Prostate gland (tissue), 2 donors: ENCODE data around the gene NOL9.

ENCODE experiments used
- POLR2A ChIP-seq: fragments of 450-650 bp; IDR thresholded peaks from one replicate; pipeline ENCODE4 v1.6.1; 2016; ENCODE audit warnings: antibody characterized with exemption, mild to moderate bottlenecking
- POLR2AphosphoS5 ChIP-seq: sonication (generic); formaldehyde crosslinking; IDR thresholded peaks from one replicate; pipeline ENCODE4 v1.6.1; 2017; ENCODE audit warnings: antibody characterized with exemption
- TF ChIP-seq, protein P1 (sequence below), 4 experiments: fragments of 200-600 bp in 2 of 4; fragments of 450-650 bp in 2 of 4; sonication (generic) in 2 of 4; IDR thresholded peaks; 1 replicate in 3 of 4; 2 replicates in 1 of 4; pipeline ENCODE4 v1.5.1; 2016 to 2019; ENCODE audit warnings: antibody characterized with exemption in 4 of 4, mild to moderate bottlenecking in 2 of 4, moderate library complexity in 2 of 4

DNA sequence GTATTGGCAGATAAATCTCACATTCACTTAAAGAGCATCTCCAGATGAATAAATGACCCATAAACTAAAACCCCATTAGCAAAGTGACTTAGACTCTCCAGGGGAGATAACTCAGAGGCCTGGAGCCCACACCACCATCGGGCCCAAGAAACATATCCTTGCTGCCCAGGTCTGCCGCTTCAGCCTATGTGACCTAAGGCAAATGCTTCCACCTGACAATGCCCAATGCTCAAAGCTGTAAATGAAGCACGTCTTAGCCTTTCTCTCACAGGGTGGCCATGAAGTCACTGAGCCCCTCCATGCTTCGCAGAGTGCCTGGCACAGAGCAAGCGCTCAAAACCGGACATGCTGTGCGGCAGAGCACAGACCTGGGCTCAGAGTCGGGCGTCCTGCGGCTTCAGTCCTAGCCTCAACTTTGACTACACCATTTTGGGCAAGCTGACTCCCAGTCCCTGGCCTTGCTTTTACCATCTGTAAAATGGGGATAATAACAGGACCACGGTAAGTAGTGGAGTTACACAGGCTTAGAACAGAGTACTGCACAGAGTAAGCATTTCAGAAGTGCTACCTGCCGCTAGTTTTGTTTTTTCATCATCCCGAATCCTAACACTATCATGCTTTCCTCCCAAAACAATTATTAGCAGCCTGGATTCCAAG is 23.7 kb downstream of the NOL9 start:
- TF ChIP-seq POLR2A (no peak), POLR2AphosphoS5 (no peak)
- TF ChIP-seq, protein P1, sequence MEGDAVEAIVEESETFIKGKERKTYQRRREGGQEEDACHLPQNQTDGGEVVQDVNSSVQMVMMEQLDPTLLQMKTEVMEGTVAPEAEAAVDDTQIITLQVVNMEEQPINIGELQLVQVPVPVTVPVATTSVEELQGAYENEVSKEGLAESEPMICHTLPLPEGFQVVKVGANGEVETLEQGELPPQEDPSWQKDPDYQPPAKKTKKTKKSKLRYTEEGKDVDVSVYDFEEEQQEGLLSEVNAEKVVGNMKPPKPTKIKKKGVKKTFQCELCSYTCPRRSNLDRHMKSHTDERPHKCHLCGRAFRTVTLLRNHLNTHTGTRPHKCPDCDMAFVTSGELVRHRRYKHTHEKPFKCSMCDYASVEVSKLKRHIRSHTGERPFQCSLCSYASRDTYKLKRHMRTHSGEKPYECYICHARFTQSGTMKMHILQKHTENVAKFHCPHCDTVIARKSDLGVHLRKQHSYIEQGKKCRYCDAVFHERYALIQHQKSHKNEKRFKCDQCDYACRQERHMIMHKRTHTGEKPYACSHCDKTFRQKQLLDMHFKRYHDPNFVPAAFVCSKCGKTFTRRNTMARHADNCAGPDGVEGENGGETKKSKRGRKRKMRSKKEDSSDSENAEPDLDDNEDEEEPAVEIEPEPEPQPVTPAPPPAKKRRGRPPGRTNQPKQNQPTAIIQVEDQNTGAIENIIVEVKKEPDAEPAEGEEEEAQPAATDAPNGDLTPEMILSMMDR (IDR thresholded peaks at IDR 0.05), result no peak
